Spleen (tissue), 11 donors: ENCODE data around the gene RIMBP2. TPM values are rescaled to one million over a fixed set of nuclear protein-coding genes. Genes with fewer than 3 reads are reported as not detected.

Experiments
- DNase-seq: peaks from one replicate; pipeline ENCODE4 v3.0.0-alpha.2; 2020
- H3K27ac ChIP-seq, 8 donors: fragments of 200-600 bp; sonication (generic) in 7 of 8; 1 replicate in 4 of 8; 2 replicates in 4 of 8; pipeline versions ENCODE4 v1.5.0 to v1.8.0; 2016 to 2021; ENCODE audit warnings: inconsistent platforms in 4 of 8, mild to moderate bottlenecking in 4 of 8, moderate library complexity in 1 of 8
- H3K27me3 ChIP-seq, 7 donors: fragments of 200-600 bp; sonication (generic) in 6 of 7; replicated peaks in 1 of 7; 1 replicate in 4 of 7; 2 replicates in 3 of 7; pipeline versions ENCODE4 v1.5.0 to v1.8.0; 2016 to 2021; ENCODE audit warnings: inconsistent platforms in 3 of 7, mild to moderate bottlenecking in 1 of 7
- H3K36me3 ChIP-seq, 6 donors: fragments of 200-600 bp; sonication (generic) in 5 of 6; 1 replicate in 4 of 6; 2 replicates in 2 of 6; pipeline versions ENCODE4 v1.5.0 to v1.8.0; 2016 to 2021; ENCODE audit warnings: inconsistent platforms in 2 of 6
- H3K4me1 ChIP-seq, 6 donors: fragments of 200-600 bp; sonication (generic) in 5 of 6; 1 replicate in 3 of 6; 2 replicates in 3 of 6; pipeline versions ENCODE4 v1.5.0 to v1.8.0; 2016 to 2021; ENCODE audit warnings: inconsistent platforms in 3 of 6
- H3K4me3 ChIP-seq, 8 donors: fragments of 200-600 bp; sonication (generic) in 7 of 8; 1 replicate in 4 of 8; 2 replicates in 4 of 8; pipeline versions ENCODE4 v1.5.0 to v1.8.0; 2016 to 2021; ENCODE audit warnings: inconsistent platforms in 4 of 8, mild to moderate bottlenecking in 4 of 8, moderate library complexity in 2 of 8
- H3K9me3 ChIP-seq, 8 donors: fragments of 200-600 bp; sonication (generic) in 7 of 8; 1 replicate in 4 of 8; 2 replicates in 4 of 8; pipeline versions ENCODE4 v1.5.0 to v1.8.0; 2016 to 2021; ENCODE audit warnings: inconsistent platforms in 4 of 8
- CTCF ChIP-seq, 11 experiments: fragments of 200-600 bp in 7 of 11; fragments of 450-650 bp in 4 of 11; sonication (generic) in 4 of 11; IDR thresholded peaks in 8 of 11; conservative IDR thresholded peaks in 3 of 11; 1 replicate in 7 of 11; 2 replicates in 4 of 11; pipeline versions ENCODE4 v1.4.0 to v1.8.0; 2016 to 2021; ENCODE audit warnings: antibody characterized with exemption in 11 of 11, inconsistent platforms in 4 of 11, mild to moderate bottlenecking in 1 of 11
- POLR2A ChIP-seq, 3 donors: fragments of 450-650 bp; IDR thresholded peaks; one replicate each; pipeline ENCODE4 v1.5.1; 2017; ENCODE audit warnings: antibody characterized with exemption in 3 of 3, mild to moderate bottlenecking in 1 of 3
- POLR2AphosphoS5 ChIP-seq, 3 donors: sonication (generic); formaldehyde crosslinking; IDR thresholded peaks; one replicate each; pipeline ENCODE4 v1.5.1; 2017; ENCODE audit warnings: antibody characterized with exemption in 3 of 3
- WGBS, 5 donors: extraction: QIAGEN DNeasy Blood & Tissue Kit in 3 of 5; methylation state at CpG; one replicate each; pipeline versions ENCODE4 v1.1.5 to v1.1.7; 2013 to 2018; 5-methylcytosine and 5-hydroxymethylcytosine counted together
- intact Hi-C: fragments of 100-400 bp; cut with DNase I; formaldehyde crosslinking; loops from one replicate; pipeline ENCODE4 v1.15.0; 2023; ENCODE audit warnings: low total_unique reads
- polyA plus RNA-seq, 3 donors: library from polyadenylated mRNA; stranded (reverse); fragments of 200-250 nt; gene quantifications; one replicate each; pipeline ENCODE4 v1.2.1, GENCODE V29; 2013
- total RNA-seq, 7 donors: library from RNA; depleted of rRNA in 3 of 7; stranded (reverse); fragments of >200 nt in 3 of 7; fragmentation: NEBNext Ultra II Directional in 4 of 7; extraction: Animal tissue kit (Norgen Biotek cat#: 25700) in 4 of 7; gene quantifications; one replicate each; pipeline versions ENCODE4 v1.1.0 to v1.2.1, GENCODE V29; 2016 to 2021
- donor health status: healthy with polysubstance abuse.
- donor health status: DM: no; HTN: no; CAD: no; lungs with moderate emphysema.
- donor health status: DM: no; HTN: no; CAD: no.
- donor health status: Bipolar disorder and iron deficiency.
- donor health status: healthy.
- donor health status: DM: no; HTN: no; CAD: no.
- donor health status: DM: yes; HTN: yes; CAD: no.

RIMBP2 gene
- total and polyA plus RNA-seq, 10 donors: 0.05 to 5.2 (median 0.95) TPM

GRCh38 chr12:130441771-130442760, 274.0 kb downstream of the RIMBP2 start:
- WGBS, 5 donors: 90 to 95% (median 90%) methylated on average over 43 to 45 of the region's 45 CpGs
- peak; percentile 65 for DNase-seq

GRCh38 chr12:130440411-130441080, 275.6 kb downstream of the RIMBP2 start:
- Histone ChIP-seq H3K27ac (no peak overlapping the region), H3K27me3 (no peaks in the 10 kb centered on the region), H3K36me3 (peaks cover 0 to 6% (median 0%) of the 10 kb centered on the region in 6 donors), H3K4me3 (no peak overlapping the region), H3K4me1 (no peaks in the 10 kb centered on the region), H3K9me3 (peaks cover 0 to 45% (median 5%) of the 10 kb centered on the region in 8 donors)
- no peak for TF ChIP-seq CTCF (IDR thresholded peaks at IDR 0.05 in 8 of 11, conservative IDR thresholded peaks at IDR 0.05 in 3 of 11)
- TF ChIP-seq POLR2A (IDR thresholded peaks at IDR 0.05): no peak
- TF ChIP-seq POLR2AphosphoS5 (IDR thresholded peaks at IDR 0.05): no peak
- intact Hi-C loops: no loop called here
- WGBS, 5 donors: 90 to 95% (median 93%) methylated on average over 23 of the region's 23 CpGs
- peak; percentile 55 for DNase-seq

More at GRCh38 chr12:130441771-130442760, 274.0 kb downstream of the RIMBP2 start:
- intact Hi-C loops: no loop called here
- Histone ChIP-seq H3K36me3 (peaks cover 0 to 6% (median 0%) of the 10 kb centered on the region in 6 donors), H3K27ac (no peak overlapping the region), H3K4me1 (no peaks in the 10 kb centered on the region), H3K27me3 (no peaks in the 10 kb centered on the region), H3K4me3 (no peak overlapping the region), H3K9me3 (peaks cover 0 to 37% (median 2%) of the 10 kb centered on the region in 8 donors)
- TF ChIP-seq POLR2AphosphoS5 (IDR thresholded peaks at IDR 0.05): no peak
- no peak for TF ChIP-seq CTCF (IDR thresholded peaks at IDR 0.05 in 8 of 11, conservative IDR thresholded peaks at IDR 0.05 in 3 of 11)
- no peak for TF ChIP-seq POLR2A (IDR thresholded peaks at IDR 0.05)

GRCh38 chr12:130439250-130439649, 276.8 kb downstream of the RIMBP2 start:
- Histone ChIP-seq H3K9me3 (peaks cover 0 to 48% (median 5%) of the 10 kb centered on the region in 8 donors), H3K27me3 (no peaks in the 10 kb centered on the region), H3K4me1 (no peaks in the 10 kb centered on the region), H3K4me3 (no peak overlapping the region), H3K36me3 (peaks cover 0 to 6% (median 0%) of the 10 kb centered on the region in 6 donors), H3K27ac (no peak overlapping the region)
- WGBS, 5 donors: 92 to 98% (median 93%) methylated on average over 3 of the region's 3 CpGs
- TF ChIP-seq POLR2A (IDR thresholded peaks at IDR 0.05) (no peak), POLR2AphosphoS5 (IDR thresholded peaks at IDR 0.05) (no peak), CTCF (IDR thresholded peaks at IDR 0.05 in 8 of 11, conservative IDR thresholded peaks at IDR 0.05 in 3 of 11) (no peak)
- intact Hi-C loops: no loop called here
- no peak for DNase-seq
